ENCODE data around the gene CAMK1D.
"Not testable (repeated sequence)": the region's sequence is repeated elsewhere in the genome, so short reads cannot be mapped to it uniquely, and the experiment has no call there.

Gene CAMK1D

DNA sequence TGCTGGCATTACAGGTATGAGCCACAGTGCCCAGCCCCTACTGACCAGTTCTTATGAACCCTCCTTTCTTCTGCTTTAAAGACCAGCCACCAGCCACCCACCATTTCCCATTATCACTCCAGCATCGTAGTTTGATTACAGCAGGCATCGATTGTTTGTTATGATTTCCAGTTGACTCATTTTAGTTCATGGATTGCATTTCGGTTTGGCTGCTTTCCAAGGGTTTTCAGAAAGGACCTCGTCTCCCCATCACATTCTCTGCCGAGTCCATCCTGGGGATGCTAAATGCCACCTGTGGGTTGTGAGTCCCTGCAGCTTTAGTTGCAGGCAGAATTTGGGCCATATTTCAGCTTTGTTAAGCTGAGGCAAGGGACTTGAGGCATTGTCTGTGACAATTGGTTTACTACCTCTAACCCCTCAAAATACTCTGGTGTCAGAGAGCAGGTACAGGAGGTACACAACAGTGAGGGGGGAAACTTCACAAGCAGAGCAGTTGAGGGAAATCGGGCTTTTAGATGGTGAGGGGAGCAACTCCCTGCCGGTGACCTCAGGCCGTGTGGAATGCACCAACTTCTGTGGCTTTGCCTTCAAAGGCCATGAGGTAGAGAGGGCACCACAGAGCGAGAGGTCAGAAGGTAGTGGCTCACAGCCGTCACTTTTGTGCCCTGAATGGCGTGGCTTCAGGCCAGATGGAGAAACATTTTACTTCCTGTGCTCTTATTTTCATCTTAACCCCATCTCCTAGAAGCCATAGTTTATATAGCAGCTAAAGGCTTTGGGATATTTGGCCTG is 448.3 kb downstream of the CAMK1D start:
- no peak for DNase-seq (ENCODE audit: low spot score)

DNA sequence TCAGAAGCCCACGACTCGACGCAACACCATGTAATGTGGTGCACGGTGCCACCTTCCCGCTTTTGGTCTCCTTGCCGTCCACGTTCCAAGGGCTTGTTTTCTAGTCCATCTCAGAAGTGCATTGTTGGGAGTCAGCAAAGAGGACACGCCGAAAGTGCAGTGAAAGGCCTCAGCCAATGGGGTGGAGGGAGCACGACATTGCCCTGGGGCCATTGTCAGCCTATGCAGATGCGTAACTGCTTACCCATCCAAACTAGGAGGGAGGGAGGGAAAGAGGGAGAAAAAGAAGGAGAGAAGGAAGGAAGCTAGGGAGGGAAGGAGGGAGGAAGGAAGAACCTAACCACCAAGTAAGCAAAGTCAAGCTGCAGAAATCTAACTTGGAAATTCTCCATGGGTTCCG is 449.8 kb downstream of the CAMK1D start:
- DNase-seq (ENCODE audit: low spot score) = no peak

DNA sequence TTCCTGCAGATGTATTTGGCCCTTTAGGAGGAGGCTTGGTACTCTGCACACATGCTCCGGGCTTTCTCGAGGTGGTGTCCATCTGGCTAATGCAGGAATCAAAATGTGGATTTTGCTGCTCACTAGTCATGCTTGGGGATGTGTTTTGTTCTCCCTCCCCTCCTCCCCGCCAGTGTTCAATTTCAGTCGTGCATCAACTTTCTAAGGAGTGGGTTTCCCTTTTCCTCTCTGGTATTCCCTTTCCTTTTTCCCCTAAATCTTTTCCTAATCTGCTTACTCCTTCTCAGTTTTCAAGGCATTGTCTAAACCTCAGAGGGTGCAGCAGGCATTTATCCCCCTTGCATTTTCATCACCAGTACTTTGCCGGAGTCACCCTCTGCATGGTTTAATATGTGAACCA is 450.4 kb downstream of the CAMK1D start:
- no peak for DNase-seq (ENCODE audit: low spot score)

DNA sequence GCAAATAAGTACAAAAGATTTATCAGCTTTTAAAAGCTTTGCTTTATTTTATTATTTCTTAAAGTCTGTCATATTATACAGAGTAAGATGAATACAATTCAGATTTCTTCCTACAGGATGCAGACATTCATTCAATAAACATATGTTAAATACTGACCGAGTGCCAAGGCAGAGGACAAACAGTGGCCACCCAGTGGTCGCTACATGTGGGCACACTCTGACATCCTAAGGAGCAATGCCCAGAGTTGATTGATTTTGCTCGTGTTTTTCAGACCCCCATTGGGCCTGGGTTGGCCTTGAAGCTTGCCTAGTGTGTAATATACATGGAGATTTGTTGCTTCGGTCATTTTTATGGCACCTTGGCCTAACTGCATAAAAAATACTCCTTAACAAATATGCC is 451.0 kb downstream of the CAMK1D start:
- DNase-seq (ENCODE audit: low spot score) = no peak

DNA sequence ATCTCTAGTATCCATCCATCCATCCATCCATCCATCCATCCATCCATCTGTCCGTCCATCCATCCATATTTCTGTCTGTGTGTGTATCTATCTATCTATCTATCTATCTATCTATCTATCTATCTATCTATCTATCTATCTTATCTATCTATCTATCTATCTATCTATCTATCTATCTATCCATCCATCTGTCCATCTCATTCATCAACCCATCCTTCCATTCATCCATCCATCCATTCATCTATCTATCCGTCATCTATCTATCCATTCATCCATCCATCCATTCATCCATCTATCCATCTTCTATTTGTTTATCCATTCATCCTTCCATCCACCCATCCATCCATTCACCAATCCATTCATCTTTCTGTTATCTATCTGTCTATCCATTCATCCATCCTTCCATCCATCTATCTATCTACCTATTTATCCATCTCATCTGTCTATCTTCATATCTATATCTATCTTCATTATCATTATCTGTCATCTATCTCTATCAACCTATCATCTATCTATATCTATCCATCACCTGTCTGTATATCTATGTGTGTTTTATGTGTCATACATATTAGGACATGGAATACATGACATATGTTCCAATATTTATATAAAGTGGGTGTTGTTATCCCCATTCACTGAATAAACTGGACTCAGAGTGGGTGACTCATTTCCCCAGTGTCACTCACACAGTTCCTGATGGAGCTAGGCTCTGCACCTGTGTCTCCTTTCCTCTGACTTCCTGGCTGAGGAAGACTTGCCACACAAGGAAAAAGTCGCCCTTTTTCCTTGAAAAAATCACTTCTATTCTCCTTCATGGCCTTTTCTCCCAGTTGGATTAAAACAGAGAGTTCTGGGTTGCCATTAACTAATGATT is 452.1 kb downstream of the CAMK1D start:
- DNase-seq (ENCODE audit: low spot score) = no peak

DNA sequence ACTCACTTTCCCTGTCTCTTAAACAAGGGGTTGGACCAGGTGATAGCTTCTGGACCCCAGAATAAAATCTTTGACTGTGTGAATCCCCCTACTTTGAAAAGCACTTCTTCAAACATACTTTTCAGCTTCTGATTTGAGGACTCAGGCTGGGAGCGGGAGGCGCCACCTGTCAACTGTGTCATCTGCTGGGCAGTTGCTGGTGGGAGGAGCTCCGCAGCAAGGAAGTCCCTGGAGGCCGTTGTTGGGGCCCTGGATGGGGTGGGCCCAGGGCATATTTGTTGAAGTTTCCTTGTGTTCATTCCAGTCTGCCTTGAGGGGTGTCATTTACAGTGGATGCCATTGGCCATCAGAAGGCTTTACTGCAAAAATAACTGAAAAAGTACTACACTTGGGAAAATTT is 454.4 kb downstream of the CAMK1D start:
- no peak for DNase-seq (ENCODE audit: low spot score)

DNA sequence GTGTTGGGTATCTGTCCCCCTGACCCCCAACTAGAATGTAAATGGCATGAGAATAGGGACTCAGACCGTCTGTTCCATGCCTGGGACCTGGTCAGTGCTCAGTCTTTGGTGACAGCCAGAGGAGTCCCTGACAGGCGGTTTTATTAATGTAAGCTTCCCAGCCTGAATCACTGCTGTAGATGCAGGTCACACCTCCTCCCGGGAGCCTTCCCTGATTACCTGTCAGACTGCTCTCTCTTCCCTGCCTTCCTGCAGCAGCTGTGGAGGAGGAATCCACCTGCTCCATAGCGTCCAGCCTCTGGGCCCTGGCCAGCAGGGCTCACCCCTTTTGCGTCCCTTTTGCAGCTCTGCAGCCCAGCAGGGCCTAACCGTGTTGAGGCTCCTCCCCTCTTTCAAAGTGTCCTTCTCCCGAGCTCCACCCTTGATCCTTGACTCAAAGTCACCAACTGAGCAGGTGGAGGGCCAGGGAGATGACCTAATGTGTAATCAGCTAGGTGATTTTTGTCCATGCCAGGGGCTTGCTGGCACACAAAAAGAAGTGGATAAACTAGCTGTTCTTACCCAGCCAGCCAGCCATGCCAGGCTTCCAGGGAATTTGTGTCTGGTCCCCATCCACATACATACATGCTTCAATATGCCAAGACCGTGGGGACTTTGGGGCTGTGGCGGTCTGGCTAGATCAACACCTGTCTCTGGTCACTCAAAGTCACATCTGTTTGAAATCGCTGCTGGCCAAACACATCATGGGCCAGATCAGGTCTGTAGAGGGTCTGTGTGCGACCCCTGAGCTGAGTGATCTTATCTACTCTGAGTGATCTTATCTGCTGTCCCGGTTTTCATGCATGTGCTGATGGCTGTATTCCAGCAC is 457.1 kb downstream of the CAMK1D start:
- no peak for DNase-seq (ENCODE audit: low spot score)

DNA sequence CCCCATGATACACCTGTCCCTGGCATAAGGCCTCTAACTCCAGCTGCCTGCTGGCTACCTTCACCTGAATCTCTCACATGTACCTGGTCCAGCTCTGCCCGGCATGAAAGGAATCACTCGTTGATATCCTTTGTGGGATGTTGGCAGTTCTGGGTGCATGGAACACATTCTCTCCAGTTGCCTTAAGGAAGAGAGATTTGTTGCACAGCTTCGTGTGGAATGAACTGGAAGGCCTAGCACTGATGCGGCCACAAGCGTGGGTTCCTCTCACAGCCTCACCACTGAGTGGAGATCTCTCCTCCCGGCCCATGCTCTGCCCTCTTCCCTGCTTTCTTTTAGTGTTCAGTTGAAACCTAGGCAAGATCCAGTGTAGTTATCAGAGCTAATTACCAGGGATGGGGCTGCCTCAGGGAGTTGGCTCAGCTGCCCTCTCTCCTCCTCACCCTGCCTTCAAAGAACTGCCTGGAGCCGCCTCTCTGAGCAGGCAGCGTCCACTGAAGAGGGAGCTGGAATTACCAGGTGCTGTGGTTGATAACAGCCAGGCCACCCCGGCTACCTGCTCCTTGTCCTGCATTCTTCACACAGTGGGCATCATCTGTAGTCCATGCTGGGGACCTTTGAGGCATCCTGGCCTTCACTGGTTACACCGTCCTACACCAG is 457.9 kb downstream of the CAMK1D start:
- DNase-seq (ENCODE audit: low spot score) = no peak

DNA sequence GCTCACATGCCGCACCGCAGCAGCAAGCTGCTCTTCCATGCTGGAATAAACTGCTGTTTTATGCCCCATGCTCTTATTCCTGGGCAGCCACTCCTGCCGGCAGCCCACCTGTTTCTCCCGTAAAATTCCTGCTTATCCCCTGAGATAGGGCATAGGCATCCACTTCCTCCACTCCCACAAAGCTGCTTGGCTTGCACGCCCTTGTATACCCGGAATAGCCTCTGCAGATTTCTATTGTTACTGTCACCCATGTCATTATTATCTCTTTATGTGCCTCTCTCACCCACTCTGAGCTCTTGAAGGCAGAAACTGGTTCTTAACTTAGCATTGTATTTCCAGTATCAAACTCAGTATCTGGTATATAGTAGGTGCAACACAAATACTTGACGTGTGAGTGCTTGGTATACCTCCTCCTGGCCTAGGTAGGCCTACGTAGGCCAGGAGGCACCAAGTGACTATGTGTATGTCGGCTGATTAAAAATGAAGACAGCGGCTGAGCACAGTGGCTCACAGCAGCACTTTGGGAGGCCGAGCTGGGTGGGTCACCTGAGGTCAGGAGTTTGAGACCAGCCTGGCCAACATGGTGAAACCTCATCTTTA is 458.8 kb downstream of the CAMK1D start:
- no peak for DNase-seq (ENCODE audit: low spot score)

DNA sequence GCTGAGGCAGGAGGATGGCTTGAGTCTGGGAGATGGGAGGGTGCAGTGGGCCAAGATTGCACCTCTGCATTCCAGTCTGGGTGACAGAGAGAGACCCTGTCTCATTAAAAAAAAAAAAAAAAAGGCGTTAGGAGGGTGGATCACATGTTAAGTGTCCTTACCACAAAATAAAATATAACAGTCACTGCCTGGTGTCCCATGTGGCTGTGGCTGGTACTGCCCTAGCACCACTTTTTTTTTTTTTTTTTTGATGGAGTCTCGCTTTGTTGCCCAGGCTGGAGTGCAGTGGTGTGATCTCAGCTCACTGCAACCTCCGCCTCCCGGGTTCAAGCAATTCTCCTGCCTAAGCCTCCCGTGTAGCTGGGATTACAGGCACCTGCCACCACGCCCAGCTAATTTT is 460.7 kb downstream of the CAMK1D start:
- not testable (repeated sequence) for DNase-seq (ENCODE audit: low spot score)

DNA sequence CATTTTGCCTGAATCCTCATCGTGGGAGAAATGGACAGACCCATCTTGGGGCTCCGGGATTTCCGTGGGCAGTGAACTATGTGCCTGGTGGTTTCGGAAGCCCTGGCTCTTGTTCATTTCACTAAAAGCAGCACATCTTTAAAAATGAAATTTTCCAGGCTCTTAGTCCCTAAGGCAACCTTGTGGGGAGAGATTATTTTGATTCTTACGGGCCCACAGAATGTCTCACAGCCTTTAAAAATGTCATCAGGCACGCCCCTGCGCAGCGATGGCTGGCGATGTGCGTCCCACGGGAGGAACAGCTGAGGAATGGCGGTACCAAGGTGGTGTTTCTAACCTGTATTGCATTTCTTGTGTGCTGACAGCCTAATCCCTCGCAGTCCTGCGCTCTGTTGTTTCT is 462.5 kb downstream of the CAMK1D start:
- no peak for DNase-seq (ENCODE audit: low spot score)

DNA sequence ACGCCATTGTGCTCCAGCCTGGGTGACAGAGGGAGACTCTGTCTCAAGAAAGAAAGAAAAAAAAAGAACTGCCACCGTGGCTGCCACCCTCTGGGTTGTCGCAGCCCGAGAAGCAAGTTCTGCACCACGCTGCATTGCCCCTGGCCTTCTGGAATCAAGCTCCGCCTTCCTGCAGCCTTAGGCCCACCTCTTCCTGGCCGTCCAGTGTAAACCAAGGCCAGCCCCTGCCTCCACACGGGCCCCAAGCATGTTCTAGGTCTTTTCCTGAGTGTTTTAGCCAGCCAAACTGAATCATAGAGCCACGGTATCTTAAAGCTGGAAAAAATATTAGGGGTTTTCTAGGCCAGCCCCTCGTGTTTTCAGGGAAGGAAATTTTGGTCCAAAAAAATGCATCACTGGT is 463.2 kb downstream of the CAMK1D start:
- DNase-seq (ENCODE audit: low spot score) = no peak

DNA sequence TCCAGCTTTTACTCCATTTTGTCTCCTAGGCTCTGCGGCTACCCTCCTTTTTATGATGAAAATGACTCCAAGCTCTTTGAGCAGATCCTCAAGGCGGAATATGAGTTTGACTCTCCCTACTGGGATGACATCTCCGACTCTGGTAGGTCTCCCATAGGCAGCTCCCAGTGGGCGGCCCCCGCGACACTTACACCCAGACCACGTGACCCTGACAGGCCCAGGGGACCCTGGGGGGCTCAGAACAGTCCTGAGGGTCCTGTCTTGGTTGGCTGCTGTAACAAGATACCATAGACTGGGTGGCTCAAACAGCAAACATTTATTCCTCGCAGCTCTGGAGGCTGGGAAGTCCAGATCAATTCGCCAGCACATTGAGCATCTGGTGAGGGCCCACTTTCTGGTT is 464.8 kb downstream of the CAMK1D start:
- DNase-seq (ENCODE audit: low spot score) = no peak

DNA sequence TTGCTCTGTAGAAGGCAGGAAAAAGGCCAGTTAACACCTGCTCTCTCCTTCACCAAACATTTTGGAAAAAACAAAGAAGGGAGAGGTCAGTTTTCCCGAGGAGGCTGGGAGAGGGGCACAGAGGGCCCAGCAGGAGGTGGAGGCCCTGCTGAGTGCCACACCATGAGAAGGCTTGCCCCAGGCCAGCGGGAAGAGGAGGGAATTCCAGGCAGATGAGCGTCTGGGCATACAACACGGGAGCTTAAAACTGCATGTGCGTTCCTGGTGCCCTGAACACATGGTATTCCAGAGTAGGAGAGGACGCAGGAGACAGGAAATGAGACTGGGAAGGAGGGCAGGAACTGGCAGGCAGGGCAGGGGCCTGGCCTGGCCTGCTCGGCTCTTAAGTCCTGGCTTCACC is 469.7 kb downstream of the CAMK1D start:
- no peak for DNase-seq (ENCODE audit: low spot score)

DNA sequence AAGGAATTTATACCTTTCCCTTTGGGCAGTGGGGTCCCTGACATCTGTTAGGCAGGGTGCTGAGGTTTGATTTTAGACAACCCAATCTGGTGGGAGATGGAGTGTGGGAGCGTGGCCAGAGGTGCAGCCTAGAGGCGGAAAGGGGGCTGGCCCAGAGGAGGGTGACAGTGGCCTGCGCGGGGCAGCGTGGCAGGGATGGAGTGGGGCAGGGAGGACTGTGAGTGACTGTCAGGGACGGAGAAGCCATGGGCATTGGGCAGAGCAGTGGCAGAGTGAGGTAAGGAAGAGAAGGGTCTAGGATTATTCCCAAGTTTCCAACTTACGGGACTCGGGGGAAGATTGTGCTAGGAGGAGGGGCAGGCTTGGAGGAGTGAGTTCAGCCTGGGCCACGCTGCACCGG is 470.3 kb downstream of the CAMK1D start:
- no peak for DNase-seq (ENCODE audit: low spot score)

DNA sequence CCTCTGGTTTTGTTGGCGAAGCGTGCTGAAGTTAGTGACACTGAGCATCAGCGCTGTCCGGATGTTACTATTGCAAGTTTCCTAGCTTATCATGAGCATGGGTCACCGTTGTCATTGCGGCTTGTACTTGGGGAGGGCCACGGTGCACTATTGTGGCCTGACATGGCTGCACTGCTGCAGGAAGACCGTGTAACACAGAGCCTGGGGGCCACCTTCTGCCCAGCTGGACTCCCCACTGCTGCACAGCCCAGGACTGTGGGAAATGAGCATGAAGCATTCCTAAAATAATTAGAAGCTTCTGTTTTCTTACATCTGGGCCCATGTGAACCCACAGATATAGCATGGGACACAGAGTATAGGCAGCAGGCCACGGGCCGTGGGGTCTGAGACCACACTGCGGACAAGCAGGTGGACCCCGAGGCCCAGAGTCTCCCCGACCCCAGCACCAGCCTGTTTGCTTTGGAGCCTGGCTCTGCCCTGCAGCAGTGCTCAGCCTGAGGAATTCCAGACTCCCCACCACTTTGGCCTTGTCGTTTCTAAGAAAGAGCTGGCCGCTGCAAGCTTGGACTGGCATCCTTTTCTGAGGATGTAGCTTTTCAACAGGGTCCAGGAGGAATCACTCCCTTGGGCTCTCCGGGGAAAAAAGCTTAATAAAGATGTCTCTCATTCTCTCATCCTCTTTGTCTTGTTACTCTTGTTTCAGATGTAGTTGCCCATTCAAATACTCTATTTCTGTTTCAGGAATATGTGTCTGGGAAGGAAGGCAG is 473.0 kb downstream of the CAMK1D start:
- DNase-seq (ENCODE audit: low spot score) = no peak

DNA sequence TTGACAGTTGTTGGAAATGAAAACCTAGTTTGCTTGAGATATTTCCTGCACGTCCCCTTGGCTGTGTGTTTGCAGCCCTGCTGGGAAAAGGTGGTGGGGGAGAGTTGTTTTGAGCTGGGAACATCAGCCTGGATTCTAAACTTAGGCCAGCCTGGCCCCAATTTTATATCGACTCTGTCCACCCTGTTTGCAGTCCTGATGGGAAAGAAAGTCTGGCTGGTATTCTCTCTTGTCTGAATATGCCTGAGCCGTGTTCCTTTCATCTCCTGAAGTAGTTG is 473.5 kb downstream of the CAMK1D start:
- no peak for DNase-seq (ENCODE audit: low spot score)

DNA sequence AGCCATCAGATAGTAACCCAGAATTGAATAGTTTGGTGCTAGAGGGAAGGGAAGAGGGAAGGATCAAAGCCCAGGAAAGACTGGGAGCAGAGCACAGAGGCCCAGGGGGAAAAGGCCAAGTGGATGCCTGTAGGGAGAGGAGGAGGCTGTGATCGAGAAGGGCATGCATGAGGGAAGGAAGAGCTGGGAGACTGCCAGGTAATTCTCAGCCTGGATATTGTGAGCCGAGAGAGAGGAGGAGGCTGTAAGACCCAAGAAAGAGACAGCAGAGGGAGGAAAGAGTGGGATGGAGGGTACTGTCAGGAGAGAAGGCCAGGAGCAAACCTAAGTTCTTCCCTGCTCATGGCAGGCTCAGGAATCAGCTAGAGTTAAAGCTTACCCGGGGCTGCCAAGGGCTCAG is 474.0 kb downstream of the CAMK1D start:
- DNase-seq (ENCODE audit: low spot score) = no peak

DNA sequence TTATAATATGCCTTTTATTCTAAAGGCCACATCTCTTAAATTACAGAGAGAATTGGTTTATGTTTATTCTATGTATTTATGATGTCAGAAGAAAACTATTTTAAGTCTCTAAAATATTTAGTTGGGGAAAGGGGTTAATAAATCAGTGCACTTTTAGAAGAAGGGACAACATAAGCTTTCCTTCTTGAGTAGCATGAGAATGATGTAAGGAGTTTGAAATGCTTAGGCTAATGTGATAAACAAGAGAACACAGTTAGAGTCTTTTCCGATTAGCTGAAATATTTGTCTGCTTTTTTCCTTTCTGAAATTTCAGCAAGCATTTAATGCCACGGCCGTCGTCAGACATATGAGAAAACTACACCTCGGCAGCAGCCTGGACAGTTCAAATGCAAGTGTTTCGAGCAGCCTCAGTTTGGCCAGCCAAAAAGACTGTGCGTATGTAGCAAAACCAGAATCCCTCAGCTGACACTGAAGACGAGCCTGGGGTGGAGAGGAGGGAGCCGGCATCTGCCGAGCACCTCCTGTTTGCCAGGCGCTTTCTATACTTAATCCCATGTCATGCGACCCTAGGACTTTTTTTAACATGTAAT is 476.0 kb downstream of the CAMK1D start:
- no peak for DNase-seq (ENCODE audit: low spot score)

DNA sequence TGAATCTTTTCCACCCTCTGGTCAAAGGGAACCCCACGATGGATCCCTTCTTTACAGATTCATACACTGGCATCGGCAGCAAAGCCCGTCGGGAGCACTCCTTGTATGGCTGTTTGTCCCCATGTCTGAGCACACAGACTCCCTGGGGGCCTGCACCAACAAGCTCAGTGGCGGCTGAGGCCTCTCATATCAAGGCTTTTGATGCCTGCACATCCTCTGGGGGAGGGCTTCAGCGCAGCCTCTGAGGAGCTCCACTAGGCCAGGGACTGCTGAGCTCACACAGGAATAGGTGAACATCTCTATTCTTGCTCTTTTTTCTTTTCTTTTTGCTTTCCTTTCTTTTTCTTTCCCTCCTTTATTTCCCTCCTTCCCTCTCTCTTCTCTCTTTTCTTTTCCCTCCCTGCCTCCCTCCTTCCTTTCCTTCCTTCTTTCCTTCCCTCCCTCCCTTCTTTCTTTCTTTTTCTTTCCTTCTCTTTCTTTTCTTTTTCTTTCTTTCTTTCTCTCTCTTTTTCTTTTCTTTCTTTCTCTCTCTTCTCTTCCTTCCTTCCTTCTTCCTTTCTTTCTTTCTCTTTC is 477.5 kb downstream of the CAMK1D start:
- no peak for DNase-seq (ENCODE audit: low spot score)

All from D341Med (cell line).